Measurements from ENCODE around the gene RMND5A.
"Not testable (repeated sequence)": the region's sequence is repeated elsewhere in the genome, so short reads cannot be mapped to it uniquely, and the experiment has no call there.

RMND5A gene, protein sequence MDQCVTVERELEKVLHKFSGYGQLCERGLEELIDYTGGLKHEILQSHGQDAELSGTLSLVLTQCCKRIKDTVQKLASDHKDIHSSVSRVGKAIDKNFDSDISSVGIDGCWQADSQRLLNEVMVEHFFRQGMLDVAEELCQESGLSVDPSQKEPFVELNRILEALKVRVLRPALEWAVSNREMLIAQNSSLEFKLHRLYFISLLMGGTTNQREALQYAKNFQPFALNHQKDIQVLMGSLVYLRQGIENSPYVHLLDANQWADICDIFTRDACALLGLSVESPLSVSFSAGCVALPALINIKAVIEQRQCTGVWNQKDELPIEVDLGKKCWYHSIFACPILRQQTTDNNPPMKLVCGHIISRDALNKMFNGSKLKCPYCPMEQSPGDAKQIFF

DNA sequence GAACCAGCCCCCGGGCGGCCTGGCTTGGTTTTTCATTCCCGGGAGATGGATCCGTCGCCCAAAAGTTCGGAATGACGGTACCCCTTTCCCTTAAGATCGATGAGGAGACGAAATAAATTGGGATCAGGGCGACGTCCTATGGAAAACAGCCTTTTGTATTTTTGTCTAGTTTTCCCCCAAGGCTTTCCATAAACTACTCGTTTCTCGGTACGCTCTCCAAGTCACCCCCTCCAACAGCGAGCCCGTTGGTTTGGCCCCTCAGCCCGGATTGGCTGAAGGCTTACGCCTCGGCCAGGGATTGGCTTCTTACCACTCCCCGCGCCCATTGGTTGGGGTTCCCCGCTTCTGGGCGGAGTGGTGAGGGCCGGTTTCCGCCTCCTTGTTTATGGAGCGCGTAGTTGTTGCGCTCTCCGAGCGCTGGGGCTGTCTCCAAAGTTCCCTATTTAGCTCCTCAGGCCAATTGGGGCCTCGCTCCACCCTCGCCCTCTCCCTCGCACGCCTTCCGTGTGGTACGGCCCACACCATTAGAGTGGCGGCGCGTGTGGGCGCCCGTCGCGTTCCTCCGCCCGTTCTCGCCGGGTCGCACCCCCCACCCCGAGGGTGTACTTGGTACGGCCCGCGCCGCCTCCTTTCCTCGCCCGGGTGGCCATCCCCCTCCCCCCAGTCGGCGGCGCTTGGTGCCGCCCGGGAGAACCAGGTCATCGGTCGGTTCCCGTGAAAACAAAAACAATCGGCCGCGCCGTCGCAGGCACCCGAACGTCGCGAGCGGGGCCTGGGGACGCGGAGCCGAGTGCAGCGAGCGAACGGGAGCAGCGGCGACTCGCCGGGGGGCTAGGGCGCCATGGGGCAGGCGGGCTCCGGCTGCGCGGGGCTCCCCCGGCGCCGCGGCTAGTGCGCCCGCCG lies at the start of gene RMND5A:
Gene RMND5A (plus strand): TSS at position 655 of the 903 bp plus-strand sequence. CDS start 377 bp downstream, outside the sequence.
- DNase-seq = peak; percentile 86

DNA sequence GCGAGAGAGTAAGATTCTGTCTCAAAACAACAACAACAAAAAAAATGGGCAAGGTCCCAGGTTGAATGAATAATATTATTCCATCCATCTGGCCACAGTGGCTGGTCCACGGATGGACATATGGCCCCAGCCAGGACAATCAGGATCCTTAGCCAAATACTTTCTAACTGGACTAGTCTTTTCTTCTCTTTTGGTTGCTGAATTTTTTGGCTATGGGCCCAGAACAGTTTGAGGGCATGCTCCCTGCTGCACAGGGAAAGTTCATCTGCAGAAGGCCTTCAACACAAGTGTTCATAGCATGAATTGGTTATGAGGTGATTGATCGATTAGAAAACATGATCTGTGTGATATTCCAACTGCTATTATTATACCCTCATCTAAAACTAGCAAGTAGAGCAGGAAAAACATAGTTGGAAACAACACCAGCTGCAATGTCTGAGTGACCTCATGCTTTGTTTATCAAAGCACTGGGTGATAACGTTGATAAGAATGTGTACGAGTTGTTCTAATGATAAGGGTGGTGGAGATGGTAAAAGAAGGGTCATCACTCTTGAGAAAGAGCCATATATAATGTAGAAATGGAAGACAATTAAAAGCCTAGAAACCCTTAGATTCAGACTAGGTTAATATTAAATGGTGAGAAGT lies 48.6 kb upstream of the RMND5A start:
- DNase-seq = peak; percentile 13

DNA sequence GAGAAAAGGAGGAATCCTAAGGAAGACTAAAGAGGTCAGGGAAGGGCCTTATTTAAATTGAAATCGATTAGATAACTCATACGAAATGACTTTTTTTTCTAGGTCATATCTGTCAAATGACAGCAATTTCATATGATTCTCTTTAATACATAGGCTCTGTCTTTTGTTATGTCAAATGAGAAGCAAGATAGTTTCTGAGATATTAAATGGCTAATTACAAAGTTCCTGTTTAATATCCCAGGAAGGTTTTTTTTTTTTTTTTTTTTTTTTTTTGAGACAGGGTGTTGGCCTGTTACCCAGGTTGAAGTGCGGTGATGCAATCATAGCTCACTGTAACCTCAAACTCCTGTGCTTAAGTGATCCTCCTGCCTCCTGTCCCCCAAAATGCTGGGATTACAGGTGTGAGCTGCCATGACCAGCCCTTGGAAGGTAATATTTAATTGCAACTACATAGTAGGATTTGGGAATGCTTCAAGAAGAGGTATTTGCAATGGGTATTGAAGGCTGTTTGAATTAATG lies 48.0 kb upstream of the RMND5A start:
- no peak for DNase-seq

DNA sequence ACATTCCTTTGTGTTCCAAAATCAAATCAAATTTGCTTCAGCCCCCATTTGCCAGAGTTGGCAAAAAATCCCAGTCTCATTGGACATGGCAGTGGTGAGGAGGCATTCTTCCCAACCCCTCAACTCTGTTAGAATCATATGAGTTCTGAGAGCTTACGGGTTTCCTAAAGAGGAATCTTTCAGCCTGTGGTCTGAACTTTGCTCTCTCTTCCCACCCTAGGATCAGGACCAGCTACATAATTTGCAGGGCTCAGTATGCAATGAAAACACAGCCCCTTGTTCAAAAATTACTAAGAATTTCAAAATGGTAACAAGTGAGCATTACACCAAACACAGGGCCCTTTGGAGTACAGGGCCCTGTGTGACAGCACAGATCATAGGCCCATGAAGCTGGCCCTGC lies 47.1 kb upstream of the RMND5A start:
- DNase-seq = no peak

DNA sequence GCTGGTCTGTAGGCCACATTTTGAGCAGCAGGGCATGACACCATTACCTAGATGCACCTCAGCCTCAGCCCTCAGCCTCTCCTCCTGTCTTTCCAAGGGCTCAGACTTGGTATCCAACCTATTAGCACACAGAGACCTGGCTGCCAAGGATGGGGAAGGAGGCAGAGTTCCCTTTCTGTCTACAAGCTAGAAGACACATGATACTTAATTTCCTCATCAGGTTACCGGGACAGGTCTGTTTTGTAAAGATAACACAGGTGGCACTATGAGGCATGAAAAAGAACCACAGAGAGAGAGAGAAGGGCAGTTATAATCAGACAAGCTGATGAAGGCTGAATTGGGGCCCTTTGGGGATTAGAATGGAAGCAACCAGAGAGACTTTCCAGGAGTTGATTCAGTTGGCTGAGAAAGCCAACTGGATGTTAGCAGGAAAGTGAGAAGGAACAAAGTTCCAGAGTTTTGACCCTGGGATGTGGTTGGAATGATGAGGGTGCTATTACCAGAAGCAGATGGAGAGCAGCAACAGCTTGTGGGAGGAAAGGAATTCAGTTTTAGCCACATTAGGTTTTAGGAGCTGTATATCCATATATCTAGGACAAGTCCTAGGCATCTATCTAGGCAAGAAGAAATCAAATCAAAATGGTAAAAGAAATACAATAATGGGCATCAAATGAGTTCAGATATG lies 46.0 kb upstream of the RMND5A start:
- no peak for DNase-seq

DNA sequence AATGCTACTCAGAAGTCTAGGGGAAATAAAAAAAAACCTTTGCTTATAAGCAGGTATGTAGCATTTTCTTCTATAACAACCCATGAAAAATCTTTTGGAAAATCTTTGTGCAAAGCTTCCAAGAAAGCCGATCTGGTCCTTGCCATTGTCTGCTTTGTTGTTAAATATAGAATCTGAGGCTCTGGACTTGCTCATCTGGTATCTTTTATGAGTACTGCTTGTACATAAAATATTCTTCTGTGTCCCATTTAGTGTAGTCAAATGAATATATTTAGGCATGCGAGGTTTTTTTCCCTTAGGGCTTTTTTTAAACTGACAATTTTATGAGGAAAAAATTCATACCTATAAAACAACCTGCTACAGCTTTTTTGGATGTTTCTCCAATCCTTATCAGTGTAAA lies 45.0 kb upstream of the RMND5A start:
- no peak for DNase-seq

DNA sequence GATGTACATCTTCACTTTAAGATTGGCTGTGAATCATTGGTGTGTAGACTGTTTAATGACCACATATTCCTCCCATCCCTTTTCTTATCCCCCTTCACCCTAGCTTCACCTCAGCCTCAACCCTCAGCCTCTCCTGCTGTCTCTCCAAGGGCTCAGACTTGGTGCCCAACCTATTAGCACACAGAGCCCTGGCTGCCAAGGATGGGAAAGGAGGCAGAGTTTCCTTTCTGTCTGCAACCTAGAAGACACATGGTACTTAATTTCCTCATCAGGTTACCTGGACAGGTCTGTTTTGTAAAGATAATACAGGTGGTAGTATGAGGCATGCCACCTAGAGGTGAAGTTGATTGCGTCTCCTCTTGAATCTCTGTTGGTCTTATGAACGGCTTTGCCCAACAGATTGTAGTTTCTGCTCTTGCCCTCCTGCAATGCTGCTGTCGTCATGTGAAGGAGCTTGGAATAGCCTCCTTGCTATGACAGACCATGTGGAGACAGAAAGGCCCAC lies 44.5 kb upstream of the RMND5A start:
- DNase-seq = no peak

DNA sequence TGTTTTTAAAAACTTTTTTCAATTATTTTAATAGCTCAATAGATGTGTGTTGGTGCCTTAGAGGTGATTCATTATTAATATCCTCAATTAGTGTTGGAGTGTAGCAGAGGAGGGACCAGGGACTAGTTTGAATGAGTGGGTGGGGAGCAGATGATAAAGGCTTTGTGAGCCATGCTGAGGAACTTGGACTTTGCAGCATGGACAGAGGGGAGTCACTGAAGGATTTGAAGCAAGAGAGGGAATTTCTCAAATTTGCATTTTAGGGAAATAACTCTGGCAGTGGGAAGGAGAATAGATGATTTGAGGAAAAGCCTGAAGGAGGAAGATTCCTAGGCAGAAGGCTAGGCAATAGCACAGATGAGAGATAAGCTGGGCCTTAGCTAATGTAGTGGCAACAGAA lies 42.3 kb upstream of the RMND5A start:
- DNase-seq = no peak

DNA sequence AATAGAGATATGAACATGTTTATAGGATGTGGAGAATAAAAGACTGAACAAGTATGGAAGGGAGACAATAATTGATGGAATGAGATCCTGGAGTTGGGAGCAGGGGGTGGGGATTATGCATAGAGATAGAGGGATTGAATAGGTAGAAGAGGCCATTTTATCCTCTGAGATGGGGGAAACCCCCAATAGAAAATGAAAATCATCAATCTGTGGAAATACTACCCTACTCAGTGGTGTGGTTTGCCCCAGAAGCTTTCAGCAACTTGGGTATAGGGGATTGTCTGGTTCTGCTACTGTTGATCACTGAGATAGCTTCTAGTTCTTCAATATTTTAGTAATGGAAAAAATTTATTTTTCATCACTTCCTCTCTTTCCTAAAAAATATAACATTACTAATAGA lies 41.1 kb upstream of the RMND5A start:
- no peak for DNase-seq

DNA sequence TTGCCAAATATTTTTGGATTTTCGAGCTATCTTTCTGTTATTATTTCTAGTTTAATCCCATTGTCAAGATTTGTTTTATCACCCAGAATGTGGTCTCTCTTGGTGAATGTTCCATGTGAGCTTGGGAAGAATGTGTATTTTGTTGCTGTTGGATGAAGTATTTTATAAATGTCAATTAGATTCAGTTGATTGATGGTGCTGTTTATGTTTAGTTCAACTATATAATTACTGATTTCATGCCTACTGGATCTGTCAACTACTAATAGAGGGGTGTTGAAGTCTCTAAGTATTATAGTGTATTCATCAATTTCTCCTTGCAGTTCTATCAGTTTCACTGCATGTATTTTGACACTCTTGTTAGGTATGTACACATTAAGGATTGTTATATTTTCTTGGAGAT lies 34.7 kb upstream of the RMND5A start:
- no peak for DNase-seq

DNA sequence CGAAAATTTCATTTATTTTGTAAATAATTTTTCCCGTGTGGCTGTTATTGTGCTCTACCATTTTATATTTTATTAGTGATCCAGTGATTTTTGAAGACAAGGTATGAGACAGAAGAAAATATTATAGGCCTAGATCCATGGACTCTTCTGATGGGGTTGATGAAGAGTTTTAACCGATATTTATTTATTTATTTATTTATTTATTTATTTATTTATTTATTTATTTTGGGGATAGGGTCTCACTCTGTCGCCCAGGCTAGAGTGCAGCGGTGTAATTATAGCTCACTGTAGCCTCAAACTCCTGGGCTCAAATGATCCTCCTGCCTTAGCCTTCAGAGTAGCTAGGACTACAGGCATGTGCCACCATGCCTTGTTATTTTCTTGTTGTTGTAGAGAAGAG lies 33.6 kb upstream of the RMND5A start:
- DNase-seq = no peak

DNA sequence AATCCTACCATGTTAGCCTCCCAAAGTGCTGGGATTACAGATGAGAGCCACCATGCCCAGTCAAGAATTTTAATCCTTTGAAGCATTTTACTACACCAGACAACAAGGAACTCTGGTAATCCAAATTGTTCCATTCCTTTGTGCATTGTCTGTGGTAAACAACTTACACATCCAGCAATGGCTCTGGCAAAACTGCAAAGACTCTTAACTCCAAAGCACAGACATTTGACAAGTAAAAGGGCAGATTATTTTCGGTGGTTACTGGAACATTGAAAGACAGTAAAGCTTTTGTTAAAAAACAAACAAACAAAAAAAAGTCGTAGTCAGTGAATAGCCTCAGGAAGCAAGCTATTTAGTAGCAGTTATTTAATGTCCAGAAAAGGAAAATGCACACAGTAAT lies 33.2 kb upstream of the RMND5A start:
- no peak for DNase-seq

DNA sequence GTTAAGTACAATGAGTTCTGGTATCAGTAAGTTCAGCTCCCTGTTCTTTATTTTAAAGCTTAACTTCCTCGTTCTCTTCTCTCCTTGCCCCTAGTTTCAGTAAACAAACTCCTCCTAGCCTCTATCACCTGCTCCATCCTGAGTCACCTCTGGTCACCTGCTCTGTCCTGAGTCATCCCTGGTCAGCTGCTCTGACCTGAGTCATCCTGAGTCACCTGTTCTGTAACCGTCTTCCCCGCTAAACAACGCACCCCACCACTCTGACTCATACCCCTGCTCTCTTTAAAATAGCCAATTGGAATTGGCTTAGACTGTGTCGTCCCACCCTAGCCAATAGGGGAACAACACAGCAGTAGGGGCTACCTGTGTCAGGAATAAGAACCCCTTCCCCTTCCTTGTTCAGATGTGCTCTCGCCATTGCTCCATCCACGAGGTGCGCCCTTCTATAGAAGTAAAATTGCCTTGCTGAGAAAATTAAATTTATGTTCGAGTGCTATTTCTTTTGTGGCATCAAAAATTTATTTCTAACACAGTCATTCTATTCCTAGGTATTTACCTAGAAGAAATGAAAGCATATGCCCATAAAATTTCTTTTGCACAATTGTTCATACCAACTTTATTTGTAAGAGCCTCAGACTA lies 24.9 kb upstream of the RMND5A start:
- peak; percentile 4 for DNase-seq

DNA sequence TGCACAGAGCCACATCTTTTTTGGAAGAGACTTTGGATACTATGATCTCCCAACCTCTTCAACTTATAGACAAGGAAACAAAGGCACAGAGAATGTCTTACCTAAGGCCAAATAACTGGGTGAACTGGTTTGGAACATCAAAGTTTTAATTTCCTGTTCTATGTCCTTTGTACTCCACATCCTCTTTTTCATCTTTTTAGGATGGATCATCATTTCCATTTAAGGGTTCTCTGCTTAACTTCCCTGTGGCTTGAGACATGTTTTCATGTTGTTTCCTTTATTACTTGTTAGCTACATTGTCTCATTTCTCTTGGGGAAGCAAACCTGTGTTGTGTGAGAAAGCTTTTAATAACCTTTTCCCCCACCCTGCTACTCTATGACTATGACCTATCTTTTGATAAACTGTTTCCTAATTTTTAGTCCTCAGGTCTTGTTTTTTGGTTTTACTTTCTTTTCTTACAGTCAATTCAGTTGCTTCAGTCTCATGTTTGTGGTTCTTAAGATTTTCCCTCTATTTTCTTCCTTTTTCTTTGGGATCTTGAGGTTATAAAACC lies 22.5 kb upstream of the RMND5A start:
- DNase-seq = no peak

DNA sequence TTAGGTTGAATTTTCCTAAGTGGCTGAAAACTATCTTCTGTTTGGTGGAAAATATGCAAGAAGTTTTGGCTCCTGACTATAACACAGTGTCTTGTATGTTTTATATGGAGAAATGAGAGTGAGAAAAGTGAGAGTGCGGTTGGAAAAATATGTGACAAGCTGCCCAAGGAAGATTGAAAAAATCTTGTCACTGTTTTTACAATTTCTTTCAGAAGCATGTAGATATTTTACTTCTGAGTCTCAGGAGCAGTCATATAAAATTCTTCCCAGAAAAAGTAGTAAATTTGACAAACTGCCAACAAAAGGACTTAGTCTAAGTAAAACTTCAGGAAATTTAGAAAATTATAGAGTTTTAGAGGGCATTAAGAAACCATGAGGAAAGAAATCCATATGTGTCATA lies 19.4 kb upstream of the RMND5A start:
- DNase-seq = peak; percentile 41

DNA sequence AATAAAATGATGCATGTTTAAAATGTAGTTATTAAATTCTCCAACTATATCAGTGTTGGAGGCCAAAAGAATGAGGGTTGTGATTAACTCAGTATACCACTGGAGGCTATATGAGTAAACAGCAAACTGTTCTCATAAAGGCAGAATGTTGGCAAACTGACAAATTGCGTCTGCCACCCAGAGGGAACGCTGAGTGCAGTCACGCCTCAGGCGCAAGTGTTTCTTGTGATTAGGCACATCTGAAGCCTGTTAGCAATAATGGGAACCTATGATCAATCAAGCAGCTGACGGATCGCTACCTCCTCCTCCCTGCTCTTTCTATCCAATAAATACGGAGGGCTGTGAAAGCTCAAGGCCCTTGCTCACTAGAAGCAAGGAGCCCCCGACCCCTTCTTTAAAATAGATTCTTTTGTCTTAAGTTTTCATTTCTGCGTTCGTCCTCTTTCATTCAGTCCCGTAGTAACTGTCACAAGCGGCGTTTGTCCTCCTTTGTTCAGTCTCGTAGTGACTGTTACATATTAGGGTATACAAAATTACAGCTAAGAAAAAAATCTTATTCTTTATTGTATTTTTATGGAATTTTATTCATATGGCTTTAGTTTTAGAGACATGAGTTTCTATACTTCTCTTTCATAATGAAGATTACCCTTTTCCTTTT lies 16.3 kb upstream of the RMND5A start:
- peak; percentile 92 for DNase-seq

DNA sequence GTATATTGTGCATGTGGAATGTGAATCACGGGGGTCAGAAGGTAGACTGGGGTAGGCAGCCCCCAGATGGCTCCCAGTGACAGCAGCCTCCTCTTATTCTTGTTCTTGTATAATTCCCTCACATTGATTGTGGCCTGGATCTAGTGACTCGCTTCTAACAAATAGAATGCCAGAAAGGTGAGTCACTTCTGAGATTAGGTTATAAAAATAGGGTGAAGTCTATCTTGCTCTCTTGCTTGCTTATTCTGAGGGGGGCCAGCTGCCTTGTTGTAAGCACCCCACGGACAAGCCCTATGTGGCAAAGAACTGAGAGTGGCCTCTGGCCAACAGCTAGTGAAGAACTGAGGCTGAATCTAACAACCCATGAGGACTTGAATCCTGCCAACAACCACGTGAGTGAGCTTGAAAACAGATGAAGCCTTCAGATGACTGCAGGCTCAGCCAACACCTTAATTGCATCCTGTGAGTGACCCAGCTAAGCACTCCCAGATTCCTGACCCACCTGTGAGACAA lies 15.6 kb upstream of the RMND5A start:
- peak; percentile 88 for DNase-seq

DNA sequence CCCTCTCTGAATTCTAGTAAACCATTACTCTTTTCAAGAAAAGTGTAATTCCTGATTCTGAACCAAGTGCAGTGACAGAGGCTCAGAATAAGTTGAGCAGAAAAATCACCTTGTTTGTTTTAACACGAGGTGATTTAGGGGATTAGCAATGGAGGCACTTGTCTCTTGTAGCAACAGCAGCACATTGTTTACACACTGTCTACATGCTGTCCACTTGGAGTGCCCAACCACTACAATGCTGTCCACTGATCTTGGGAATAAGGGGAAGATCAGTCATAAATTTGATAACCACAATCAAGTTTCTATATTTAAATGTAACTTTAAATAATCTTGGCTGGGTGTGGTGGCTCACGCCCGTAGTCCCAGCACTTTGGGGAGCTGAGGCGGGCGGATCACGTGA lies 13.9 kb upstream of the RMND5A start:
- DNase-seq = no peak

DNA sequence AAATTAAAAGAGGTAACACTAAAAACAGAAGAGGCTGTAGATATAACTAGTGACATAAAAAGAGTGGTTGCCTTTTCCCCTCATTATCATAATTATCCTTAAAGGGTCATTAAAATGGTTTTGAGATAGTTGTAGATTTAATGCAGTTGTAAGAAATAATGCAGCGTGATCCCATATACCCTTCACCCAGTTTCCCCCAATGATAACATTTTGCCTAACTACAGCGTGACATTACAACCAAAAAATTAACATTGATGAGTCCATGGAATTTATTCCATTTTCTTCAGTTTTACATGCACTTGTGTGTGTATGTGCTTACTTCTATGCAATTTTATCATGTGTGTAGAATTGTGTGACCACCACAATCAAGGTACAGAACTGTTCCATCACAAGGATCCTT lies 13.2 kb upstream of the RMND5A start:
- no peak for DNase-seq

DNA sequence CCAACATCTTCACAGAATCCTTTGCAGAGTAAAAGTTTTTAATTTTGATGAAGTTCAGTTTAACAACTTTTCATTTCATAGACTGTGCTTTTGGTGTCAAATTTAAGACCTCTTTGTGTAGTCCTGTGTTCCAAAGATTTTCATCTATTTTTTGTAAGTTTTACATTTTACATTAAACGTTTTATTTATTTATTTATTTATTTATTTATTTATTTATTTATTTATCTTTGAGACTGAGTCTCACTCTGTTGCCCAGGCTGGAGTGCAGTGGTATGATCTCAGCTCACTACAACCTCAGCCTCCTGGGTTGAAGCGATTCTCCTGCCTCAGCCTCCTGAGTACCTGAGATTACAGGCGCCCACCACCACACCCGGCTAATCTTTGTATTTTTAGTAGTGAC lies 12.0 kb upstream of the RMND5A start:
- DNase-seq = not testable (repeated sequence)
